GM19099 (cell line): ENCODE measurements around the gene LRFN3.

Source experiments
- POLR2A ChIP-seq: IDR thresholded peaks from 3 replicates; pipeline ENCODE4 v1.6.1; 2011; ENCODE audit warnings: low read depth; ENCODE audit not compliant: insufficient read length; ENCODE audit errors: extremely low read depth

LRFN3 gene

GRCh38 chr19:35943321-35944301 lies 7.4 kb downstream of the LRFN3 start:
- no peak for TF ChIP-seq POLR2A

DNA sequence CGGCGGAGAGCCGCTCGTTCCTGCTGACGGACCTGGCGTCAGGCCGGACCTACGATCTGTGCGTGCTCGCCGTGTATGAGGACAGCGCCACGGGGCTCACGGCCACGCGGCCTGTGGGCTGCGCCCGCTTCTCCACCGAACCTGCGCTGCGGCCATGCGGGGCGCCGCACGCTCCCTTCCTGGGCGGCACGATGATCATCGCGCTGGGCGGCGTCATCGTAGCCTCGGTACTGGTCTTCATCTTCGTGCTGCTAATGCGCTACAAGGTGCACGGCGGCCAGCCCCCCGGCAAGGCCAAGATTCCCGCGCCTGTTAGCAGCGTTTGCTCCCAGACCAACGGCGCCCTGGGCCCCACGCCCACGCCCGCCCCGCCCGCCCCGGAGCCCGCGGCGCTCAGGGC lies 8.4 kb downstream of the LRFN3 start:
- no peak for TF ChIP-seq POLR2A

DNA sequence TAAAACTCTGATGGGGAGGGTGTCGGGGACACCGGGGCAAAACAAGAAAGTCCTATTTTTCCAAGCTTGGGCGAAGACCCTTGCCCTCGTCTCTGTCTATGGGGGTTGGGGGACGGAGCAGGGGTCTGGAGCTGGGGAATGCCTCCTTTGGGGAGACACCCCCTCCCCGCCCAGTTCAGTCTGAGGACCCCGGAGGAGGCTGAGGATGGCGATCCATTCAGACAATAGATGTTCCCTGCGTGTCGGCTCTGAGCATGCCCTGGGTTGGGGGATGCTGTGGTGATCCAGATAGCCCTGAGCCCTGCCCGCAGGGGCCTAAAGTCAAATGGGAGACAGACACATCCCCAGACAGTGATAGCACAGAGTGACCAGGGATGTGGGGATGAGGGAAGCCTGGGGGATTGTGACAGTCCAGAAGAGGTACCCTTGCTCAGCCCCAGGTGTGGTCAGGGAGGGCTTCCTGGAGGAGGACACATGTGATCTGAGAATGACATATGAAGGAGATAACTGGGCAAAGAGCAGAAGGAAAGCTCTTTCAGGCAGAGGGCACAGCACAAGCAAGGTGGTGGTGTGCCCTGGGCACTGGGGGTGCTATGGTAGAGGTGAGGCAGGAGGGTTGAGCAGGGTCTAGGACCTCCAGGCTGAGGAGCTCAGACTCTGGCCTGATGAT lies 9.1 kb downstream of the LRFN3 start:
- no peak for TF ChIP-seq POLR2A

- no peak for TF ChIP-seq POLR2A
Observed at GRCh38 chr19:35946203-35946602, 10.0 kb downstream of the LRFN3 start.

DNA sequence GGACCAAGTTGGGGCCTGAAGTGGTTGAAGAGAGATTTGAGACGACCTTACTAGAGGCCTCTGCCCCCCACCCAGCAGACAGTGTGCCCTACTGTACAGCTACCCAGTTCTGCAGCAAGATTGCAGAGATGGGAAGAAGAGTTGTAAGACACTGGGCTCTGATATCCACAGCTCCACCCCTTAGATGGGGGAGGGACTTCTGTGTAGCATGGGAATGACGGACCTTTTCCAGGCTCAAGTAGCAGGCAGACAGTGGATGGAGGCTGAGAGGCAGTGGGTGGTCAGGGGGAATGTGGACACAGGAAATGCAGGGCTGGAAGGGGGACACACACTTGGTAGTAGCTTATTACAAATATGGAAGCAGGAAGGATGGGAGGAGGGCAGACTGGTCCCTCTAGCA lies 13.0 kb downstream of the LRFN3 start:
- TF ChIP-seq POLR2A, result no peak

DNA sequence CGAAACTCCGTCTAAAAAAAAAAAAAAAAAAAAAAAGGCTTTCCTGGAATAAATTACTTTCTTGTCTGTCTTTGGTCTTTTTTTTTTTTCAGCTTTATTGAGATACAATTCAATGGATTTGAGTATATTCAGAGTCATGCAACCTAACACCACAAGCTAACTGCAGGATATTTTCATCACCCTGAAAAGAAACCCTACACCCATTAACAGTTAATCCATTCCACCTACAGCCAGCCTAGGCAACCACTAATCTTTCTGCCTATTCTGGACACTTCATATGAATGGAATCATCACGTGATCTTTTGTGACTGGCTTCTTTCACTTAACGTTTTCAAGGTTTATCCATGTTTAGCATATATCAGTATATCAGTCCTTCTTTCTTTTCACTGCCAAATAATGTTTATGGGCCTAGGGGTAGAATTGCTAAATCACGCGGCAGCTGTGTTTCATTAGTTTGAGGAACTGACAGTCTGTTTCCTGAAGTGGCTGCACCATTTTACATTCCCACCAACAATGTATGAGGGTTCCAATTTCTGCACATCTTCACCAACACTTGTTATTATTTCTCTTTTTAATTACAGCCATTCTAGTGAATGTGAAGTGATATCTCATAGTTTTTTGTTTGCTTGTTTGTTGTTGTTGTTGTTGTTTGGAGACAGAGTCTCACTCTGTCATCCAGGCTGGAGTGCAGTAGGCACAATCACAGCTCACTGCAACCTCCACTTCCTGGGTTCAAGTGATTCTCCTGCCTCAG lies 19.9 kb downstream of the LRFN3 start:
- no peak for TF ChIP-seq POLR2A

- TF ChIP-seq POLR2A, result no peak
Observed at GRCh38 chr19:35958660-35959039, 22.5 kb downstream of the LRFN3 start.

- no peak for TF ChIP-seq POLR2A
Observed at GRCh38 chr19:35959040-35959967, 23.1 kb downstream of the LRFN3 start.

- TF ChIP-seq POLR2A, result no peak
Observed at GRCh38 chr19:35959968-35960320, 23.8 kb downstream of the LRFN3 start.

- TF ChIP-seq POLR2A, result no peak
Observed at GRCh38 chr19:35960432-35960972, 24.3 kb downstream of the LRFN3 start.

DNA sequence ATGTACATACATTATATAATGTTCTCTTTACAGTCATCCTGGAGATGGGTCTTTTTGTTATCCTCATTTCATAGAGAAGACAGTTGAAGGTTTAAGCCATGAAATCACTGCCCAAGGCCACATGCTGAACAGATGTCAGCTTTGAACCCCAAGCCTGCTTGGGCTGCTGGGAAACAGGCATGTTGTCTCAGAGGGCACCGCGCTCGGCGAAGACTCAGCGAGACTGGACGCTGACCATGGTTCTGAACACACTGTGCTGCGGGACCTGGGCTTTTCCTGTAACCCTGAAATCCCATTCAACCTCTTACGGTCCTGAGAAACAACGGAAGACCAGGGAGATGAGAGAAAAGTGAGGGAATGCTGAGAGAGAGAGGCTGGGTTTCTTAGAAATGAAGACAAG lies 27.3 kb downstream of the LRFN3 start:
- TF ChIP-seq POLR2A, result no peak

- TF ChIP-seq POLR2A, result no peak
Observed at GRCh38 chr19:35966771-35967170, 30.6 kb downstream of the LRFN3 start.

DNA sequence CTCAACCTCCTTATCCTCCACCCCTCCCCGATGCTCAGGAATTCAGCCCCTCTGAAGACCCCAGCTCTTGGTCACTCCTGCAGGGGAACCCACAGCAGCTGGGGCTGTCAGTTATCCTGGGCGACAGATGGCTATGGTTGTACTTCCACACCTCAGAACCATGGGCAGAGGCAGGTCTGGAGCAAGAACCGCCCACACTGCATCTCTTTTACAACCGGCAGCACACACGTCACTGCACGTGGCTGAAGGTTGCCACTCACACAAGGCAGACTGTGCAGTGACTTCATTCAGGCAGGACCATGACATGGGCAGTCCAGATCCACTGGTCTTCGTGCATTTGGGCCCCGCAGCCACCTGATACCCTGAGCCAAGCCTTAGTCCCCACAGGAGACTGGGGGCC lies 37.3 kb downstream of the LRFN3 start:
- TF ChIP-seq POLR2A, result no peak

DNA sequence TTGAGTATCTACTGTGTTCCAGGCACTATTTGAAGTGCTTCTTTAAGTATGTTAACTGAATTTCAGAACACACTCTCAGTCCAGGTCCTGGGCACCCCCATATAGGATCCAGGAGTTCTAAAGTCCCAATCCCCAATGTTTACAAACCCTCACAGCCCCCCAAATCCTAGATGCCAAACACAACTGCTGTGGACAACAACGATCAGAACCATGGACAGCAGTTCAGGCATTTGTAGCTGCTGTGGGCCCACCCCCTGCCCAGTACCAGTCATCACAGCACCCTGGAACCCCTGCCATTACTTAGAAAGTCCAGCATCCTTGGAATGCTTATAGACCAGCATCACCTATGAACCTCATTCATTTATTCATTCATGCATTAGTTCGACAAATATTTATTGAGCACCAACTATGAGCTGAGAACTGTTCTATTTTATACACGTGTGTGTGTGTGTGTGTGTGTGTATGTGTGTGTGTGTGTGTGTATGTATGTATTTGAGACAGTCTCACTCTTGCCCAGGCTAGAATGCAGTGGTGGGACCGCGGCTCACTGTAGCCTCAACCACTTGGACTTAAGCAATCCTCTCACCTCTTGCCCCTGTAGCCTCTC lies 39.5 kb downstream of the LRFN3 start:
- no peak for TF ChIP-seq POLR2A

GRCh38 chr19:35977446-35978222 lies 41.5 kb downstream of the LRFN3 start:
- no peak for TF ChIP-seq POLR2A
